GM19395 (cell line): Measurements from ENCODE around the gene PPIP5K2.
A peak's percentile ranks its signal among the peaks of the same experiment; 100 is the strongest.
"Not testable (repeated sequence)": the region's sequence is repeated elsewhere in the genome, so short reads cannot be mapped to it uniquely, and the experiment has no call there.

Experiments used
- ATAC-seq: cut with Tn5 transposase; IDR thresholded peaks from one replicate; pipeline ENCODE4 v1.9.1; 2021; ENCODE audit warnings: mild to moderate bottlenecking, moderate library complexity; ENCODE audit not compliant: unreplicated experiment

Gene PPIP5K2

DNA sequence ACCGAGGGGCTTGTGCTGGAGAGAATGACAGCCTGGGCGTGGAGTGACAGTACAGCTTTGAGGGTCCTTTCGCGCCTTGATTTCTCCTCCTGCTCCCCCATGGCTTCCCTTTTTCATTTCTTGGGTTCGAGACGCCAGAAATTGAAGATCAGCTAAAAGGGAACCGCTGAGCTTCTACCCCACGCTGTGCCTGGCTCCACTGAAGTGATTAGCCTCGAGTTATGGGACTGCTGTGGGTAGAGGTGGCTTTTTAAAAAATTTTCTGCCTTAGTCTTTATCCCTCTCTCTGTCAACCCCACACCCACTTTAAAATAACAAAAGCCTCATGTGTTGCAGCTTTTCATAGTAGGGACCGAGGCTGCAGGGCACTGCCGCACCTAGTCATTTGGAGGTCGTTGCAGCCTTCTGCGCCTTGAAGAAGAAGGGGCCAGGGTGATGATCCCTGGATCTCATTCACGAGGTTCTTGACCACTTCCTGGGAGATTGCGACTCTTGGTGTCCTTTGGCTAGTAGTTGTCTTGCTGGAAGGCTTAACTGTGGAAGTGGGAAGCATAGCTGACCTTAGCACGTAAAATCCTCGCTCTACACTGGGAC, 603 bp downstream of the PPIP5K2 start:
- ATAC-seq: peak; percentile 2

DNA sequence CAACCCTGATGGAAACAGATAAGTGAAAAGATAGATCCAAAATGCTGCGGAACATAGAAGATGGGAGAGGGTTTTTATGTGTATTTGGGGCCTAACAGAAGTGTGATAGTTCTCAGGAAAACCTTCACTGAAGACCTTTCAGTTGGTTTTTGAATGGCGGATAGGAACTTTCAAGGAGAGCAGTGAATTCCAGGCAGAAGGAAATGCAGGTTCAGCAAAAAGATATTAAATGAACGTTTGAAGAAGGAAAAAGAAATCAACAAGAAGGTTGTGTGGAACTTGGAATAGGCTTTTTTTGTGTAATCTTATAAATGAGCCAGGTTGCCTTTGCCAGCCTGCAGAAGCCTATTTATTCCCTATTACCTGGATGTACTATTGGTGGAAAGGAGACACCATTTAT, 2.1 kb downstream of the PPIP5K2 start:
- ATAC-seq: no peak

DNA sequence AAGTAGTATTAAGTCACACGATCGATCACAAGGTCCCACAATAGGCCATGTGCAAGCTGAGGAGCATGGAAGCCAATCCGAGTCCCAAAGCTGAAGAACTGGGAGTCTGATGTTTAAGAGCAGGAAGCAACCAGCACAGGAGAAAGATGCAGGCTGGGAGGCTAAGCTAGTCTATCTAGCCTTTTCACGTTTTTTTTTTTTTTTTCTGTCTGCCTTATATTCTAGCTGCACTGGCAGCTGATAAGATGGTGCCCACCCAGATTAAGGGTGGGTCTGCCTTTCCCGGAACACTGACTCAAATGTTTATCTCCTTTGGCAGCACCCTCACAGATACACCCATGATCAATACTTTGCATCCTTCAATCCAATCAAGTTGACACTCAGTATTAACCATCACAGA, 6.5 kb downstream of the PPIP5K2 start:
- no peak for ATAC-seq

DNA sequence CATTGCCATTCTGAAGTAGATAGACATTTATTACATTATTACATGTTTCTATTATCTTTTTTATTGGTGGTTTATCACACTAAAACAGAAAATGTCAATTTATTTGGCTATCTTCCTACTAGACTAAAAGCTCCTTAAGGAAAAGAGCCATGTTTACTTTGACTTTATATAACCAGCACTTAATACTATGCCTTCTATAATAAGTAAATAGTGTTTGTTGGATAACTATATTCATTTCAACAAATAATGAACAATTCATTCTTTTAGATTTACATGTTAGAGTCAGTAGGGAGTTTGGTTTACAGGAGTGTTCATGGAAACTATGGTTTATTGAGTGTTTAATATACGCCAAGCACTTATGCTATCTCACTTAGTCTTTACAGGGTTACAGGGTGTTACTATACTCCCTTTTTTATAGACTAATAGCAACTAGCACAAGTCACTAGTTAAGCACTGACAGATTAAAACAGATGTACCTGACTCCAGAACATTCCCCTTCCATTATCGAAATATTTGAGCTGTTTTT, 7.3 kb downstream of the PPIP5K2 start:
- no peak for ATAC-seq

DNA sequence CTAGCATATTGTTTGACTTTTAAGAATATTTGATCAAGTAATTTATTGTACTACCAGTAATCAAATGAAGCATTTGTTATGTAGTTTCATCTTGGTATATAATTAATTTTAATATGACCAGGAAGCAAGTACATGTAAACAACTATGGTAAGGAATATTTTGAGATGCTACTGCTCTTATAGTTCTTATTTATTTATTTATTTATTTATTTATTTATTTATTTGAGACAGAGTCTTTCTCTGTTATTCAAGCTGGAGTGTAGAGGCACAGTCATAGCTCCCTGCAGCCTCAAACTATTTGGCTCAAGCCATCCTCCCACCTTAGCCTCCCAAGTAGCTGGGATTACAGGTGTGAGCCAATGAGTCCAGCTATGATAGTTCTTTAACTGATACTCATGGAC, 8.1 kb downstream of the PPIP5K2 start:
- ATAC-seq: no peak

DNA sequence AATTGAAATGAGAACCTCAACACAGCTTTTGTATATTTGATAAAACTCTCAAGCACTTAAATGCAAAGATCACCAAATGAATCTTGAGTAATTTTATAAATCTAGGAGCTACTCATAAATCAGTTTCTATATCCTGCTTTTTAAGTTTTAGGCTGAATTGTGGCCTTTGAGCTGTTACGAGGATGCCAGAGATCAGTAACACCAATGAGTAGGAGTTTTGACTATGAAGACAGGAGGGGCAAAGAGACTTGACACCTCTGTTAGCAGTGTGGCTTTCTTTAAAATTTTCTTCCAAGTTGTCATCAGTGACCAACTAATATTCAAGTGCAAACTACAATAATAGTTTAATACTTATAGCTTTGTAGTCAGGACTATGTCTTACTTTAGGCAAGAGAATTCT, 12.6 kb downstream of the PPIP5K2 start:
- ATAC-seq: no peak

DNA sequence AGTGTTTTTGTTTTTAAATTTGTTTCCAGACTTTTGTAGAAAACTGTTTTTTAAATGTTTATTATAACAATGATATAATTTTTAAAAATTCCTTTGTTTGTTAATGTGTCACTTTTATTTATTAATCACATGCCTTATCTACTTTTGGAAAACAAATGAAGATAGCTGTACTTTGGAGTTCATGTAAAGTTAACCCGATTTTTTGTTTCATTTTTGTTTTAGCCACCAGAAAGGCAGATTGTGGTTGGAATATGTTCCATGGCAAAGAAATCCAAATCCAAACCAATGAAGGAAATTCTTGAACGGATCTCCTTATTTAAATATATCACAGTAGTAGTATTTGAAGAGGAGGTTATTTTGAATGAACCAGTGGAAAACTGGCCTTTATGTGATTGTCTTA, 13.1 kb downstream of the PPIP5K2 start:
- no peak for ATAC-seq

DNA sequence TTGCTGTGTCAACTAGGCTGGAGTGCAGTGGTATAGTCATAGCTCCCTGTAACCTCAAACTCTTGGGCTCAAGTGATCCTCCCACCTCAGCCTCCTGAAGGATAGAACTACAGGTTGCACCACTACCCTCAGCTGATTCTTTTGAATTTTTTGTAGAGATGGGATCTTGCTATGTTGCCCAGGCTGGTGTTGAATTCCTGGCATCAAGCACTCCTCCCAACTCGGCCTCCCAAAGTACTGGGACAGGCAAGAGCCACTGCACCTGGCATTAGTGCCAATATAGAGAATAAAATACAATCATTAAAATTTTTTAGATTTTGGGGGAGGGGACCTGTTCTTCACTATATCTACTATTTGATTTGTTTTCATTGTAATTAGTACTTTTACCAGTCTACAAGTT, 15.4 kb downstream of the PPIP5K2 start:
- ATAC-seq: no peak

DNA sequence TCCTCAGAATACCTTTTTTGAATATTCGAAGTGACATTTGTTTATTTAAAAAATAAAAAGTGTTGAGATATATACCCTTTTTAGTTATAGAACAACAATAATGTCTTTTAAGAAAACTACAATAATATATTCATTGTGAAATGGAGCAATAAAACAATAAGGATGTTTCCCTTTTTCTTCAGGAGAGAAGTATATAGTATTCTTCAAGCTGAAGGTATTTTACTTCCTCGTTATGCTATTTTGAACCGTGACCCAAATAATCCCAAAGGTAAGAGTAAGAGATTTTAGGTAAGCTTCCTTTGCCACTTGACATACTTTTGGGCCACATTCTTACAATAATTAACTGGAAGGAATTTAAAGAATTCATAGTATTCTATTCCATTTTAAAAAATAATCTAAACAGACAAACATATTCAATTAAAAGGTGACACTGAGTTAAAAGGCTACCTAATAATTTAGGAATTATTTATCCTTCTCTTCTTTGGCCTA, 18.1 kb downstream of the PPIP5K2 start:
- ATAC-seq: no peak

DNA sequence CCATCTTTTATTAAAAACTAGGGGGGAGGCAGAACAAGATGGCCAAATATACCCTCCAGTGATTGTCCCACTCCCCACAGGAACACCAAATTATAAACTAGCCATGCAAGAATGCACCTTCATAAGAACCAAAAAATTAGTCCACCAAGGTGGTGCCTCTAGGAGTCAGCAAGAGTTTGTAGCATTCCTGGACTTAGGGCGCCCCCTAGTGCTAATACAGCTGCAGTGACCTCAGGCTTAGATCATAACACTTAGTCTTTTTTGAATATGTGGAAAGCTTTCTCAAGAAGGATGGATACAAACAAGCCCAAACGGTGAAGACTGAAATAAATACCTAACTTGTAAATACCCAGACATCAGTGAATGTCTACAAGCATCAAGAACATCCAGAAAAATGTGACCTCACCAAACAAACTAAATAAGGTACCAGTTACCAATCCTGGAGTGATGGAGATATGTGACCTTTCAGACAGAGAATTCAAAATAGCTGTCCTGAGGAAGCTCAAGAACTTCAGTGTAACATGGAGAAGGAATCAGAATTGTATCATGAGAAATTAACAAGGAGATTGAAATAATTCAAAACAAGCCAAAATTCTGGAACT, 19.3 kb downstream of the PPIP5K2 start:
- peak; percentile 98 for ATAC-seq

DNA sequence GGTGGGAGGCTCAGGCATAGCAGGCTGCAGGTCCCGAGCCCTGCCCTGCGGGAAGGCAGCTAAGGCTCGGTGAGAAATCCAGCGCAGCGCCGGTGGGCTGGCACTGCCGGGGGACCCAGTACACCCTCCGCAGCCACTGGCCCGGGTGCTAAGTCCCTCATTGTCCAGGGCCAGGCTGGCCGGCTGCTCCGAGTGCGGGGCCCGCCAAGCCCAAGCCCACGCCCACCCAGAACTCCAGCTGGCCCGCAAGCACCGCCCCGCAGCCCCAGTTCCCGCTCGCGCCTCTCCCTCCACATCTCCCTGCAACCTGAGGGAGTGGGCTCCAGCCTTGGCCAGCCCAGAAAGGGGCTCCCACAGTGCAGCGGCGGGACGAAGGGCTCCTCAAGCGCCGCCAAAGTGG, 22.0 kb downstream of the PPIP5K2 start:
- not testable (repeated sequence) for ATAC-seq

DNA sequence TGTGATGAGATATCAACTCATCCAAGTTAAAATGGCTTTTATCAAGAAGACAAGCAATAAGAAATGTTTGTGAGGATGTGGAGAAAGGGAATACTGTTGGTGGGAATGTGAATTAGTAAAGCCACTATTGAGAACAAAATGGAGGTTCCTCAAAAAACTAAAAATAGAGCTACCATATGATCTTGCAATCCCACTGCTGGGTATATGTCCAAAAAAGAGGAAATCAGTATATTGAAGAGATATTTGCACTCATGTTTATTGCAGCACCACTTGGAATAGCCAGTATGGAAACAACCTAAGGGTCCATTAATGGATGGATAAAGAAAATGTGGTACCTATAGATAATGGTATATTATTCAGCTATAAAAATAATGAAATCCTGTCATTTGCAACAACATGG, 25.1 kb downstream of the PPIP5K2 start:
- ATAC-seq: no peak

DNA sequence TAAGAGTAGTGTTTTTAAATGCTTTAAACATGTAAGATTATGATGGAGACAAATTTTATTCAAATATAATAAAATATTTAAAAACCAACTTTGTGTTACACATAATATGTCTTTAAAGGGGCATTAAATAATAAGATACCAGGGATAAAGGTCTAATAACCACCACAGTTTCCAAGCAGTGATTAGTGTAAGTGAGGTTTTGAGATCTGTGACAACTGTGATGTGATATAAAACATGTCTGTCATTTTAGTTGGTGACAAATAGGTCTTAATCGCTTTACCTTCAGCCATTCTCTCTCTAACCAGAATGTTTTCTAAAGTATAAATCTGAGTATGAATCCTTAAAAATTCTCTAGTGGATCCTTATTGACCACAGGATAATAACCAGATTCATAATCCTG, 28.1 kb downstream of the PPIP5K2 start:
- no peak for ATAC-seq

DNA sequence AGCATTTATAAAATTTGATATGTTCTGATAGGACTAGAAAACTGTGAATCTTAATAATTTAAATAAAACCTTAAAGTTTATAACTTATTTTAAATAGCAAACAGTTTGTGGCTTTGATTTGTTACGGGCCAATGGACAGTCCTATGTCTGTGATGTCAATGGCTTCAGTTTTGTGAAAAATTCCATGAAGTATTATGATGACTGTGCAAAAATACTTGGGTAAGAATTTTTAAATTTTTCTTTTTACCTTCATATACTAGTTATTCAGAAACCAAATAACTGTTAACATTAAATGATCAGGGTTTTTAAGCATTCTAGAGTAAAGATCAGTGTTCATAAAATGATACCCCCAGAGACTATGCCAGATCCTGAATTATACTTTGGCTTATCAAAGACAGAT, 31.1 kb downstream of the PPIP5K2 start:
- ATAC-seq: no peak

DNA sequence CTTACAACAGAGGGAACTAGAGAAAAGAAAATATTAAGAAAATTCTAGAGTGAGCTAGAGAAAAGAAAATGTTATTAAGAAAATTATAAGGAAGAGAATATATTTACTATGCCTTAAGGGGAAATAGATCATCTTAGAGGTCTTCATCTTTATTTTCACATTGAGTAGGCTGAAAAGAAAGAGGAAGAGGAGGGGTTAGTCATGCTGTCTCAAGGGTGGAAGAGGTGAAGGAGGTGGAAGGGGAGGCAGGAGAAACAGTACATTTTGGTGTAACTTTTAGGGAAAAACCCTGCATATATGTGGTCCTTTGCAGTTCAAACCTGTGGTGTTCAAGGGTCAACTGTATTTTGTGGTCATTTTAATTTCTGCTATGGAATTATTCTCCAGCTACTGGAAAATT, 46.6 kb downstream of the PPIP5K2 start:
- ATAC-seq: no peak

DNA sequence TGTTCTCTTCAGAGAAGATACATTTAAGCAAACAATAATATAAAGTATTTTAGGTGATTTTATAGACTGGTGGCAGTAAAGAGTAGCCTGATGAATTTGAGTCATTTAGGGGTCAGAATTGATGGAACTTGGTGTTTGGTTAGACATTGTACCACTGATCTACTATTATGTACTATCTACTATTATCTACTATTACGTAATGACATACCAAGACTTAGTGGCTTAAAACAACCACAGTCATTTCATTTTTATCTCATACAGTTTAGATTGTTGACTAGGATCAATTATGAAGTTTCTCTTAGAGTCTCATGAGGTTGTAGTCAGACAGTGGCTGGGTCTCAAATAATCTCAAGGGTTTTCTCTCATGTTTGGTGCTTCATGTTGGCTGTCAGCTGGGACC, 54.0 kb downstream of the PPIP5K2 start:
- ATAC-seq: no peak

DNA sequence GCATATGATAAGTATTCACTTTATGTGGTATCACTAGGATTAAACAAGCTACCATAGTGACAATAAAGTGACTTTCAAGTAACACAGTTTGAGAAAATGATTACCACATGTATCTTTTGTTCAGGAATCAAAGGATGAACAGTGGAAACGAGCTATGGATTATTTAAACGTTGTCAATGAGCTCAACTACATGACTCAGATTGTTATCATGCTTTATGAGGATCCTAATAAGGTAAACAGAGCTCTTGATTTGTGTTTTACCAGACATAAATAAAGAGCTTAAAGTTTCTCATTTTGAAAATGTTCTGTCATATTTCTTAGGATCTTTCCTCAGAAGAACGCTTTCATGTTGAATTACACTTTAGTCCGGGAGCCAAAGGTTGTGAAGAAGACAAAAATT, 57.4 kb downstream of the PPIP5K2 start:
- ATAC-seq: no peak

DNA sequence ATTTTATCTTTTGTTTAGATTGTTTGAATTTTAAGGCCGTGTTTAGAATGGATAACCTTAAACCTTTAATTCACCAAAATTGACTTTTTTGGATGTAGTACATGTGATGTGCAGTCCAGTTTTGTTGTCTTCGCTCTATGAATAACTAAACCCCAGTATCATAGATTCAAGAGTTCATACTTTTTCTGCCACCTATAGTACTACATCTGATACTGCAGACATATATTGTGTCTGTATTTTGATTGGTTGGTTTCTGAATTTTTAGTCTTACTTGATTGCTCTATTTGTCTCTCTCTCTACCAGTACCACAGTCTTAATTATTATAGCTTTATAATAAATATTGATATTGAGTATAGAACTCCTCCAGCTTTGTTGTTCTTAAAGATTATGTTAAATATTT, 58.1 kb downstream of the PPIP5K2 start:
- no peak for ATAC-seq

DNA sequence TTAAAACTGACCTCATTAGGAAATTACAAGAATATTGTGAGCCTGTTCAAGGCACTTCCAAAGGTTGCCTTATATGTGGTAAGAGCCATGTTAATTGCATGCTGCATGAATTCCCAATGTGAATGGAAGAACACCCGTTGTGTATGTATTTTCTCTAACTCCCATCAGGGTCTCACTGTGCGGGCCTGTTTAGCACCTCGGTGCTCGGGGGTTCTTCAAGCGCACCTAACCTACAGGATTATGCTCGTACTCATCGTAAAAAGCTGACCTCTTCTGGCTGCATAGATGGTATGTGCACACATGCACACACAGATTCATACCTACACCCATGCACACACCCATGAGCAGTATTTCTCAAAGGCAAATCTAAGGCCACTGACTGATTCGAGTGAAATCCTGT, 66.1 kb downstream of the PPIP5K2 start:
- ATAC-seq: no peak

DNA sequence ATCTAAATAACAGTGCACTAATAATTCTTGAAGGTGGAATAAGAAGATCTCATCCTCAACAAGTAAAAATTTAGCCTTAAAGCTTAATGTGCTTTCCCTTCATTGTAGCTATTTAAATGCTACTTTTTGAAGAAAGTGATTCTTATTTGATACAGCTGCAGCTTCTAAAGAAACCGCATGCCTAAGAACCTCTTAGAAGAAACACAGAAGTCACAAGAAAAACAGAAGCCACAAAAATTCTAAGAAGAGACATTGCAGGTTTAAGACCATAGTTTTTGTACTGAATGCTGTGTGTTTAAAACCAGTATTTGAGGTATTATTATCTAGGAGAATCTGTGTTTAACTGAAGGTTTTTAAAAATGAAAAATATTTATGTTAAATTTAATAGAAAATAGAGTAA, 68.3 kb downstream of the PPIP5K2 start:
- ATAC-seq: no peak

DNA sequence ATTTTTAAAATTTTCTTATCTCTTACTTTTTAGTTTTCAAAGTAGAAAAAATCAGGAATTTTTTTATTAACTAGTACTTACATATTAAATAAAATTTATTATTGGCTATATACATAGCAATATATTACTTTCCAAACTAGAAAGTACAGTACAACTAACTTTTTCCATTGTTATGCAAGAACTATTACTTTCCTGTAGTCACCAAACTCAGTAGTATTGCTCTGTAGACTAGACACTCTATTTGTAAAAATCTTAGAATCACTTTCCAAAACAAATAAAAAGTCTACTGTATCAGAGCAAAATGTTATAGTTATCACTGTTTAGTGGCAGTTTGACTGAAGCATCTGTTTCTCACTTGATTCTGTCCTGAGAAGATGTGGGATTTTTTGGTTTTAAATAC, 83.1 kb downstream of the PPIP5K2 start:
- ATAC-seq: no peak

DNA sequence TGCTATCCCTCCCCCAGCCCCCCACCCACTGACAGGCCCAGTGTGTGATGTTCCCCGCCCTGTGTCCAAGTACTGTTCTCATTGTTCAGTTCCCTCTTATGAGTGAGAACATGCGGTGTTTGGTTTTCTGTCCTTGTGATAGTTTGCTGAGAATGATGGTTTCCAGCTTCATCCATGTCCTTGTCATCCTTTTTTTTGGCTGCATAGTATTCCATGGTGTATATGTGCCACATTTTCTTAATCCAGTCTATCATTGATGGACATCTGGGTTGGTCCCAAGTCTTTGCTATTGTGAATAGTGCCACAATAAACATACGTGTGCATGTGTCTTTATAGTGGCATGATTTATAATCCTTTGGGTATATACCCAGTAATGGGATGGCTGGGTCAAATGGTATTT, 84.9 kb downstream of the PPIP5K2 start:
- not testable (repeated sequence) for ATAC-seq
